ENCODE measurements around the gene SPOUT1.

Gene SPOUT1

GRCh38 chr9:128771094-128771721 lies 58.4 kb downstream of the SPOUT1 start:
- no peak for DNase-seq

- no peak for DNase-seq
These were observed 59.1 kb downstream of the SPOUT1 start for GRCh38 chr9:128770286-128771030.

All from activated gamma-delta T cell (primary cell).